Heart left ventricle (tissue), 13 donors: Measurements from ENCODE around the gene CFAP54.

Source experiments
- CTCF ChIP-seq, 12 donors: fragments of 200-600 bp; sonication (generic) in 4 of 12; IDR thresholded peaks; one replicate each; pipeline versions ENCODE4 v1.5.0 to v1.8.0; 2018 to 2022; ENCODE audit warnings: antibody characterized with exemption in 12 of 12, mild to moderate bottlenecking in 5 of 12
- POLR2A ChIP-seq, 2 donors: fragments of 450-650 bp; IDR thresholded peaks; one replicate each; pipeline ENCODE4 v1.6.1; 2017; ENCODE audit warnings: antibody characterized with exemption in 2 of 2, mild to moderate bottlenecking in 2 of 2, moderate library complexity in 2 of 2
- donor health status: ischemic (EF 13 %, LVEDD 7.1; RV severe dilation, severe dysfunction).
- donor health status: DM: no; HTN: yes; CAD: no.
- donor health status: DM: no; HTN: no; CAD: no.
- donor health status: ischemic (EF 25% LVEDD 6.9; RV normal size, moderate dysfunction).
- donor health status: ischemic (EF 25% LVEDD 5.7; RV mildly dilated, moderate dysfunction).
- donor health status: ischemic (EF 35%, LVEDD 5.7; RV mildly dilated, moderate dysfunction).
- donor health status: nonischemic (EF 11% LVEDD 7.7; RV severe dilation, severe dysfunction).
- donor health status: DM: yes; HTN: yes; CAD: no.
- donor health status: PGD.
- donor health status: ischemic (EF 29% LVEDD 5.4; RV normal size, mild dysfunction).
- donor health status: nonischemic (EF 23%, LVEDD 6.1; RV moderate dilation, normal function).

GRCh38 chr12:96486751-96487613 is 2.4 kb upstream of the CFAP54 start:
- TF ChIP-seq POLR2A (IDR thresholded peaks at IDR 0.05) (no peak), CTCF (IDR thresholded peaks at IDR 0.05) (no peak)
